ENCODE measurements around the gene PNLIPRP2.

GRCh38 chr10:116689744-116690143 is 69.0 kb downstream of the PNLIPRP2 start:
- TF ChIP-seq CTCF (IDR thresholded peaks at IDR 0.05; ENCODE audit: borderline replicate concordance, extremely low read depth, low read length, poor library complexity, severe bottlenecking) = no peak
- TF ChIP-seq EZH2 (IDR thresholded peaks at IDR 0.05; ENCODE audit: borderline replicate concordance, low read depth, low read length, severe bottlenecking) = no peak
